HEK293 (cell line): ENCODE data around the gene PSMD8.
A peak's percentile ranks its signal among the peaks of the same experiment; 100 is the strongest.

ENCODE experiments used
- CTCF ChIA-PET: fragments of 350-600 bp; formaldehyde crosslinking; extraction: SDS; loops from one replicate; lab custom pipeline; 2021; ENCODE audit warnings: antibody characterized with exemption; lab: Yijun Ruan, JAX
- POLR2A ChIA-PET: fragments of 300-600 bp; formaldehyde crosslinking; extraction: SDS; loops from one replicate; lab custom pipeline; 2020; ENCODE audit warnings: antibody characterized with exemption, inconsistent platforms; lab: Yijun Ruan, JAX
- H3K27ac ChIP-seq: fragments of 200-500 bp; sonication (Bioruptor generic); 2 replicates; pipeline ENCODE4 v1.5.1; 2014; ENCODE audit warnings: low read depth, low read length, control low read depth, inconsistent platforms; ENCODE audit errors: extremely low read depth
- H3K36me3 ChIP-seq, 2 experiments: fragments of 200-500 bp in 1 of 2; sonication (Bioruptor generic) in 1 of 2; 1 replicate in 1 of 2; 2 replicates in 1 of 2; pipeline ENCODE4 v1.5.1; 2014 to 2017; ENCODE audit warnings: inconsistent platforms in 2 of 2, low read length in 2 of 2; ENCODE audit not compliant: control insufficient read depth in 2 of 2, insufficient read depth in 1 of 2
- H3K4me1 ChIP-seq: fragments of 200-500 bp; sonication (Bioruptor generic); 2 replicates; pipeline ENCODE4 v1.5.1; 2014; ENCODE audit warnings: mild to moderate bottlenecking, low read length, inconsistent platforms; ENCODE audit not compliant: control insufficient read depth, insufficient read depth
- H3K4me3 ChIP-seq: 2 replicates; pipeline ENCODE4 v1.5.1; 2011; ENCODE audit warnings: low read depth, mild to moderate bottlenecking, control low read depth, low read length, moderate library complexity
- H3K9me3 ChIP-seq: fragments of 200-500 bp; sonication (Bioruptor generic); 2 replicates; pipeline ENCODE4 v1.5.1; 2014; ENCODE audit warnings: low read depth, low read length, inconsistent platforms; ENCODE audit not compliant: control insufficient read depth, insufficient read depth
- BCL11A ChIP-seq: fragments of 450-650 bp; formaldehyde crosslinking; IDR thresholded peaks from 2 replicates; pipeline ENCODE4 v1.5.1; 2016; ENCODE audit warnings: low read depth, missing biosample characterization, missing genetic modification characterization
- KLF1 ChIP-seq: fragments of 450-650 bp; formaldehyde crosslinking; IDR thresholded peaks from 2 replicates; pipeline ENCODE4 v1.5.1; 2016; ENCODE audit warnings: missing biosample characterization, missing genetic modification characterization
- KLF16 ChIP-seq: fragments of 450-650 bp; formaldehyde crosslinking; IDR thresholded peaks from 2 replicates; pipeline ENCODE4 v1.5.1; 2017; ENCODE audit warnings: missing biosample characterization, missing genetic modification characterization
- PATZ1 ChIP-seq: fragments of 450-650 bp; formaldehyde crosslinking; IDR thresholded peaks from 2 replicates; pipeline ENCODE4 v1.5.1; 2016; ENCODE audit warnings: missing biosample characterization, missing genetic modification characterization
- PRDM1 ChIP-seq: fragments of 450-650 bp; formaldehyde crosslinking; IDR thresholded peaks from 2 replicates; pipeline ENCODE4; 2016; ENCODE audit warnings: missing biosample characterization, missing genetic modification characterization
- ZBTB10 ChIP-seq: fragments of 450-650 bp; formaldehyde crosslinking; IDR thresholded peaks from 2 replicates; pipeline ENCODE4 v1.5.1; 2016; ENCODE audit warnings: missing biosample characterization, missing genetic modification characterization
- ZBTB21 ChIP-seq: fragments of 450-650 bp; formaldehyde crosslinking; IDR thresholded peaks from 2 replicates; pipeline ENCODE4 v1.5.1; 2017; ENCODE audit warnings: missing biosample characterization, missing genetic modification characterization
- ZBTB48 ChIP-seq: fragments of 450-650 bp; formaldehyde crosslinking; IDR thresholded peaks from 2 replicates; pipeline ENCODE4 v1.5.1; 2016; ENCODE audit warnings: missing biosample characterization, missing genetic modification characterization
- ZBTB7A ChIP-seq: fragments of 450-650 bp; formaldehyde crosslinking; IDR thresholded peaks from 2 replicates; pipeline ENCODE4 v1.5.1; 2016; ENCODE audit warnings: low read depth, missing biosample characterization, missing genetic modification characterization
- ZNF169 ChIP-seq: fragments of 450-650 bp; formaldehyde crosslinking; IDR thresholded peaks from 2 replicates; pipeline ENCODE4 v1.5.1; 2016; ENCODE audit warnings: missing biosample characterization, missing genetic modification characterization
- ZNF280C ChIP-seq: fragments of 450-650 bp; formaldehyde crosslinking; IDR thresholded peaks from 2 replicates; pipeline ENCODE4 v1.5.1; 2016; ENCODE audit warnings: missing biosample characterization, missing genetic modification characterization
- ZNF366 ChIP-seq: fragments of 450-650 bp; formaldehyde crosslinking; conservative IDR thresholded peaks from 2 replicates; pipeline ENCODE4 v1.5.1; 2016; ENCODE audit warnings: missing biosample characterization, missing genetic modification characterization
- ZNF398 ChIP-seq: fragments of 450-650 bp; formaldehyde crosslinking; IDR thresholded peaks from 2 replicates; pipeline ENCODE4 v1.5.1; 2017; ENCODE audit warnings: missing biosample characterization, missing genetic modification characterization
- ZNF423 ChIP-seq: fragments of 450-650 bp; formaldehyde crosslinking; IDR thresholded peaks from 2 replicates; pipeline ENCODE4 v1.5.1; 2016; ENCODE audit warnings: missing biosample characterization, missing genetic modification characterization
- ZNF449 ChIP-seq: fragments of 450-650 bp; formaldehyde crosslinking; IDR thresholded peaks from 2 replicates; pipeline ENCODE4 v1.5.1; 2017; ENCODE audit warnings: missing biosample characterization, mild to moderate bottlenecking, missing genetic modification characterization, moderate library complexity
- ZNF488 ChIP-seq: fragments of 450-650 bp; formaldehyde crosslinking; IDR thresholded peaks from 2 replicates; pipeline ENCODE4 v1.5.1; 2016; ENCODE audit warnings: missing biosample characterization, missing genetic modification characterization
- ZNF514 ChIP-seq: fragments of 450-650 bp; formaldehyde crosslinking; IDR thresholded peaks from 2 replicates; pipeline ENCODE4 v1.5.1; 2016; ENCODE audit warnings: missing biosample characterization, missing genetic modification characterization
- ZNF580 ChIP-seq: fragments of 450-650 bp; formaldehyde crosslinking; IDR thresholded peaks from 2 replicates; pipeline ENCODE4 v1.5.1; 2016; ENCODE audit warnings: missing biosample characterization, missing genetic modification characterization
- ZNF600 ChIP-seq: fragments of 450-650 bp; formaldehyde crosslinking; IDR thresholded peaks from 2 replicates; pipeline ENCODE4 v1.5.1; 2016; ENCODE audit warnings: missing biosample characterization, missing genetic modification characterization
- ZNF621 ChIP-seq: fragments of 450-650 bp; formaldehyde crosslinking; IDR thresholded peaks from 2 replicates; pipeline ENCODE4 v1.5.1; 2017; ENCODE audit warnings: missing biosample characterization, missing genetic modification characterization
- ZNF658 ChIP-seq: fragments of 450-650 bp; formaldehyde crosslinking; IDR thresholded peaks from 2 replicates; pipeline ENCODE4; 2016; ENCODE audit warnings: missing biosample characterization, missing genetic modification characterization
- ZNF76 ChIP-seq: fragments of 450-650 bp; formaldehyde crosslinking; IDR thresholded peaks from 2 replicates; pipeline ENCODE4; 2016; ENCODE audit warnings: low read depth, missing biosample characterization, missing genetic modification characterization, borderline replicate concordance
- ZNF792 ChIP-seq: fragments of 450-650 bp; formaldehyde crosslinking; IDR thresholded peaks from 2 replicates; pipeline ENCODE4 v1.5.1; 2016; ENCODE audit warnings: missing biosample characterization, missing genetic modification characterization
- ZSCAN30 ChIP-seq: fragments of 450-650 bp; IDR thresholded peaks from 2 replicates; pipeline ENCODE4 v1.5.1; 2018; ENCODE audit warnings: missing biosample characterization, mild to moderate bottlenecking, missing genetic modification characterization, moderate library complexity

PSMD8 gene

GRCh38 chr19:38360839-38361631 lies 13.3 kb upstream of the PSMD8 start:
- no peaks in the 10 kb centered on the region; a peak in 1 of 3 replicates for H3K36me3 ChIP-seq
- POLR2A ChIA-PET: interaction anchor here (0.9 to 2.8 kb wide), 10 partner anchors 8 to 27 kb away, joined by 3 to 49 read pairs (median 4); partner anchors contain the start of genes GGN and PSMD8
- H3K4me1 ChIP-seq: peaks cover 10% of the 10 kb centered on the region
- no peak overlapping the region for H3K27ac ChIP-seq
- CTCF ChIA-PET: interaction anchor here (0.7 to 1.4 kb wide), 10 partner anchors 15 to 1434 kb away, joined by 3 to 5 read pairs (median 3); partner anchors contain the start of genes CATSPERG and FAM98C
- no peaks in the 10 kb centered on the region for H3K9me3 ChIP-seq
- peak overlapping the region; percentile 55 for H3K4me3 ChIP-seq
- TF ChIP-seq ZNF449 (tag by site-specific recombination): peak; percentile 71
- peak; percentile 16; the same call in 1 of the 2 replicates for TF ChIP-seq KLF1 (tag by site-specific recombination)
- no peak; the same call in 1 of the 2 replicates for TF ChIP-seq ZSCAN30 (tag by site-specific recombination)
- TF ChIP-seq PRDM1: 0 out of 2 replicates have a peak, but pooled peaks have one; percentile 6
- peak; percentile 10; the same call in 1 of the 2 replicates for TF ChIP-seq ZNF76
- no peak for TF ChIP-seq ZNF514 (tag by site-specific recombination)
- TF ChIP-seq ZBTB21 (tag by site-specific recombination): peak; percentile 30; the same call in 1 of the 2 replicates
- 0 out of 2 replicates have a peak, but pooled peaks have one; percentile 44 for TF ChIP-seq ZNF169 (tag by site-specific recombination)
- 0 out of 2 replicates have a peak, but pooled peaks have one; percentile 21 for TF ChIP-seq ZNF621 (tag by site-specific recombination)
- TF ChIP-seq PATZ1: no peak; the same call in 1 of the 2 replicates
- TF ChIP-seq ZNF488 (tag by site-specific recombination): 0 out of 2 replicates have a peak, but pooled peaks have one; percentile 11
- no peak for TF ChIP-seq ZNF658 (tag by site-specific recombination)
- no peak for TF ChIP-seq ZNF280C
- TF ChIP-seq ZBTB48: peak; percentile 86
- TF ChIP-seq ZBTB10 (tag by site-specific recombination): no peak
- peak; percentile 78; the same call in 1 of the 2 replicates for TF ChIP-seq KLF16 (tag by site-specific recombination)
- peak; percentile 89 for TF ChIP-seq ZNF600 (tag by site-specific recombination)
- TF ChIP-seq ZBTB7A: 0 out of 2 replicates have a peak, but pooled peaks have one; percentile 33
- peak; percentile 18; the same call in 1 of the 2 replicates for TF ChIP-seq BCL11A (tag by site-specific recombination)
- peak; percentile 62; the same call in 1 of the 2 replicates for TF ChIP-seq ZNF580 (tag by site-specific recombination)
- TF ChIP-seq ZNF366 (tag by site-specific recombination): peak; percentile 59
- peak; percentile 52; the same call in 1 of the 2 replicates for TF ChIP-seq ZNF423 (tag by site-specific recombination)
- 0 out of 2 replicates have a peak, but pooled peaks have one; percentile 28 for TF ChIP-seq ZNF792 (tag by site-specific recombination)
- TF ChIP-seq ZNF398 (tag by site-specific recombination): peak; percentile 4; the same call in 1 of the 2 replicates
